ENCODE measurements around the gene TMUB2.

DNA sequence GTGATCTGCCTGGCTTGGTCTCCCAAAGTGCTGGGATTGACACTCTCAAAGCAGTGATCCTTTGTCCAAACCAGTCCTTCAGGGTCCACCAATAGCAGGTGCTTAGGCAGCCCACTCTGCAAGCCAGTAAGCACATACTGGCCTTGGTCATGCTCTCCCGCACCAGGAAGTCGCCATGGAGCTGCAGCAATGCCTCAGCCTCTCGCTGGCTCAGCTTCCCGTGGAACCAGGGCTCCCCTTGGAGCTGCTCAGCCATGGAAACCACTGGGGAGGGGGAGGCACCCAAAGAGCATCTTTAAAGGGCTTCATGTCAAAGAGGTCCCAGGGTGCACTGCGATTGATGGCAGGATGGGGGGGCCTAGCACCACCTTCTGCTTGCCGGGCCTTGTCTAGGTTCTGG lies 42.3 kb downstream of the TMUB2 start:
- TF ChIP-seq, protein P1, sequence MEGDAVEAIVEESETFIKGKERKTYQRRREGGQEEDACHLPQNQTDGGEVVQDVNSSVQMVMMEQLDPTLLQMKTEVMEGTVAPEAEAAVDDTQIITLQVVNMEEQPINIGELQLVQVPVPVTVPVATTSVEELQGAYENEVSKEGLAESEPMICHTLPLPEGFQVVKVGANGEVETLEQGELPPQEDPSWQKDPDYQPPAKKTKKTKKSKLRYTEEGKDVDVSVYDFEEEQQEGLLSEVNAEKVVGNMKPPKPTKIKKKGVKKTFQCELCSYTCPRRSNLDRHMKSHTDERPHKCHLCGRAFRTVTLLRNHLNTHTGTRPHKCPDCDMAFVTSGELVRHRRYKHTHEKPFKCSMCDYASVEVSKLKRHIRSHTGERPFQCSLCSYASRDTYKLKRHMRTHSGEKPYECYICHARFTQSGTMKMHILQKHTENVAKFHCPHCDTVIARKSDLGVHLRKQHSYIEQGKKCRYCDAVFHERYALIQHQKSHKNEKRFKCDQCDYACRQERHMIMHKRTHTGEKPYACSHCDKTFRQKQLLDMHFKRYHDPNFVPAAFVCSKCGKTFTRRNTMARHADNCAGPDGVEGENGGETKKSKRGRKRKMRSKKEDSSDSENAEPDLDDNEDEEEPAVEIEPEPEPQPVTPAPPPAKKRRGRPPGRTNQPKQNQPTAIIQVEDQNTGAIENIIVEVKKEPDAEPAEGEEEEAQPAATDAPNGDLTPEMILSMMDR (tag by site-specific recombination; IDR thresholded peaks at IDR 0.05): no peak
- no peak for TF ChIP-seq GLIS2 (tag by site-specific recombination; IDR thresholded peaks at IDR 0.05)

Data from HEK293 (cell line).